Ureter (tissue), 1 donor: ENCODE measurements around the gene ZBTB21. TPM values are rescaled to one million over a fixed set of nuclear protein-coding genes. Genes with fewer than 3 reads are reported as not detected.
"Not testable (repeated sequence)": the region's sequence is repeated elsewhere in the genome, so short reads cannot be mapped to it uniquely, and the experiment has no call there.

Source experiments
- DNase-seq: peaks from one replicate; pipeline ENCODE4 v3.0.0-alpha.2; 2020; ENCODE audit warnings: low spot score
- total RNA-seq: library from RNA; stranded (reverse); gene quantifications from one replicate; pipeline ENCODE4 v1.2.4, GENCODE V29; 2023
- donor health status: DM: yes; HTN: yes; CAD: no.

The ZBTB21 gene
- total RNA-seq, 1 donor from 2014 or later = 24.5 TPM

- DNase-seq = no peak
Observed at GRCh38 chr21:42019101-42019605, 9.0 kb upstream of the ZBTB21 start.

- no peak for DNase-seq
Observed at GRCh38 chr21:42017022-42017421, 6.9 kb upstream of the ZBTB21 start.

GRCh38 chr21:42016364-42016985 is 6.3 kb upstream of the ZBTB21 start:
- DNase-seq = no peak

- no peak for DNase-seq
Observed at GRCh38 chr21:42013931-42014330, 3.8 kb upstream of the ZBTB21 start.

DNA sequence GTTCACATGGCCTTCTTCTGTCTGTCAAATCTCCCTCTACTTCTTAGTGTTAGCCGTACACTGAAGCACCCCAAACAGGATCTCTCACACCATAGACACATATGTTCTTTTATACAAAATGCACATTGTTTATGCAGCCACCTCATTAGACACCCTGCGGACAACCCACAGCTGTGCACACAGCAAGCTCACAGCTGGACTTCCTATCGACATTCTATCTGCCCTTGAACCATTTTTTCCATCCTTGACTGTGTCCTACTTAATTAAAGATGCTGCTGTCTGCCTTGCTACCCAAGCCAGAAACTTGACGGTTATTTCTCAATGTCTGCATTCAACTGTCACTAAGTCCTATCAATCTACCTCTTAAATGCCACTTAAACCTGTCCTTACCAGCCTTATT is 3.2 kb upstream of the ZBTB21 start:
- no peak for DNase-seq

DNA sequence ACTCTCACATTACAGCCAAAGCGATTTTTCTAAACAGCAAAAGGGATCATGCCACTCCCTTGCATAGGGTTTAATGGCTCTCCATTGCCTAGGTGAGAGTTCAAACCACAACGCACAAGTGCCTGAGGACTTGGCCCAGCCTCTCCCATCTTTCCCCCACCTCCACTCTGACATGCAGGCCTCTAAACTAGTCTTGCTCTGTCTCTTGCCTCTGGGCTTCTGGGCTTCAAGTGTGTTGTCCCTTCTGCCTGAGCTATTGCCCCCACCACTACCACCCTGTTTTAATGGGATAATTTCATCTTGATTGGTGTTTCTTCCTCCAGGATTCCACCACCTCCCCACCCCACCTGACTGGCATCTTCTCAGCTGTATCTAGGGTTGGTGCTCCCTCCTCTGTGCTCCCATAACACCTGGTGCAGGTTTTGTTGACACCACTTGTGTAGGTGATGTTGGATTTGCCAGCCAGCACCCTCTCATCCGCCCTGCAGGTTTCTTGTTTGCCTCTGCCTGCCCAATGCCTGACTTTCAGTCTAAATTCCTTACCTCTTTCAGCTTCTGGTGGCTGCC is 2.7 kb upstream of the ZBTB21 start:
- peak; percentile 36 for DNase-seq

DNA sequence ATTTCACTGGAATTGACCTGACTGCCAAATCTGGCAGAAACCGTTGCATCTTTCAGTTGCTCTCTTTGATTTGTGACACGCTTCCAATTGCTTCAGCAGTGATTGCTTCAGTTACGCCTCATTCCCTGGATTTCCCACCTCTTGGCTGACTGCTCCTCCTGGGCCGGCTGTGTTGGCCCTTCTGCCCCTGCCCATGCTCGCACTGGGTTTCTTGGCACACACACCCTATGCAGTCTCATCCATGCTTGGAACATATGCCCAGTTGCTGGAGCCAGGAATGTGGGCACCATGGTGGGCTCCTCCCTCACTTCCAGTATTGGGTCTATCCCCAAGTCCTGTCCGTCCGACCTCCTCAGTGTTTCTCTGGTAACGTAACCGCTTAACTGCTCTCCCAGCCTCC is 2.2 kb upstream of the ZBTB21 start:
- peak; percentile 41 for DNase-seq

DNA sequence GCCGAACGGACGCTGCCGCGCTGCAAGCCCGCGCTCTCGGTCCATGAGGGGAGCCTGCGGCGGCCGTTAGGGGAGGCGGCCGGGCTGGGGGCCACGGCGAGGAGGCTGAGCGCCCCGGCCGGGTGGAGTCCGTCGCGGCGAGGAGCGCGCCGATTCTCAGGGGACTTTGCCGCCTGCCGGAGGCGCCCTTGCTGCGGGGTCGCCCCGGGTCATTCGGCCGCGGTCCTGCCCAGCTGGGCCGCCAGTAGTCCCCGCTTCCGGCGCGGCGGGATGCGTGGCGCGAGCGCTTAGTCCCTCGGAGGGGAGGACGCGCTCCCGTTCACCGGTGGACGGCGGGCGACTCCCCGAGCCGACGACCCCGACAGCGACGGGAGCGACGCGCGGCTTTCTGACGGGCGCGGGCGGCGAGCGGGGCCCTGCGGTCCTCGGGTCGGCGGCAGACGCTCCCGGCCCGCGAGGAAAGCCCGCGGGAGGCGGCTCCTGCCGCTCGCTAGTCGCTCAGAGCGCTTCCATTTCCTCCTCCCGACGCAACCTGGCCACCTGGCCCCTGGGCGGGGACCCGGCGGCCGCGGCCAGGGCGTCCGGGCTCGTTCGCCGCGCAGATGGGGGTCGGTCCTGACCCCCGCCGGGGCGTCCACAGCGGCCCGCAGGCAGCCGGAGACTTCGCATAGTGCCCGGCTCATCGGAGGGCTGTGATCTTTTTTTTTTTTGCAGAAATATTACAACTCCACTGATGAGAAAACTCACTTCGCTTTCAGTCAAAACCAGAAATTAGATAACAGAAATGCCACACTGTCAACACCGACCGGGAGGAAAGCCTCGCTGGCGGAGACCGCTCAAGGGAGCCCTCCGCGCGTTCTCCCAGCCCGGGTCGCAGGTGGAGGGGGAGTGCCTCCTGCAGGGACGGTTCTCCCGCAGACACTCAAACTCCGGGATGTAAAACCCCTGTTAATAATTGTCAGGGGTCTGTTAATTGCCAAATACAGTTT is 641 bp upstream of the ZBTB21 start:
- peak; percentile 52 for DNase-seq

- peak; percentile 65 for DNase-seq
Observed at GRCh38 chr21:42009018-42009830, 936 bp downstream of the ZBTB21 start.

GRCh38 chr21:42007356-42007940 is 2.7 kb downstream of the ZBTB21 start:
- no peak for DNase-seq

DNA sequence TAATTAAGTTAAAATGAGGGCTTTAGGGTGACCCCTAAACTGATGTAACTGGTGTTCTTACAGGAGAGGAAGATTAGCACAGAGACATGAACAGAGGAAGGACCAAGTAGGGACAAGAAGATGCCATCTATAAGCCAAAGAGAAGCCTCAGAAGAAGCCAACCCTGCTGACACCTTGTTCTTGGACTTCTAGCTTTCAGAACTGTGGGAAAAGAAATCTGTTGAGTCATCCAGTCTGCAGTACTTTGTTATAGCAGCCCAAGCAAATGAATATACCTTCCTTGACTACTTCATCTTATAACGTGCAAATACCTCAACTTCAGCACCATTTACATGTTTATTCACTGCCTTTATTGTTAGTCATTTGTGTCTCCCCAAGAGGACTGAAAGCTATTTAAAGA is 3.4 kb downstream of the ZBTB21 start:
- DNase-seq = no peak

GRCh38 chr21:42004406-42005199 is 5.6 kb downstream of the ZBTB21 start:
- DNase-seq = no peak

GRCh38 chr21:42003051-42003461 is 7.1 kb downstream of the ZBTB21 start:
- no peak for DNase-seq

DNA sequence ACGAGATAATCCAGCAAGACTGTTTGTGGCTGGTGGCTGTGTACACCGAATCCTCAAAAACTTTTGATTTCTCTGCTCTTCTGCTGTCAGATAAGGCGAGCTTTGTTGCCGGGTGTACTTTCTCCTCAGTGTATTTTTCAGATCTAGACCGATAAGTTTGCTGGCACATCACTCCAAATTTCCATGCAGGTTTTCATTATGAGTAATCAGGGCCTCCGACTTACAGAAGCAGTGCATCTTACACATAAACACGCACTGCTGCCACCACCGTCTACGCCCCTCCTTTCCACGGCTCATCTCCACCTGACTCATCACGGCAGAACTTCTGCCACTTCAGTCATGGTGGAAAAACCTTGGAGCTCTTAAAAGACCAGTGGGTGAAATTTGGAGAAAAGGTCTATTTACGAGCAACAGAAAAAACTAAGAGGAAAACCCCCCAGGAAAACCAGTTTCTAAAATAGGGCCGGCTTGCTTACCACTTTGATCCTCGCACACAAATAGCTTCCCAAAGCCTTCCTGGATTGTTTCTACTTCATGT is 7.7 kb downstream of the ZBTB21 start:
- DNase-seq = no peak

GRCh38 chr21:42001781-42002180 is 8.4 kb downstream of the ZBTB21 start:
- no peak for DNase-seq

DNA sequence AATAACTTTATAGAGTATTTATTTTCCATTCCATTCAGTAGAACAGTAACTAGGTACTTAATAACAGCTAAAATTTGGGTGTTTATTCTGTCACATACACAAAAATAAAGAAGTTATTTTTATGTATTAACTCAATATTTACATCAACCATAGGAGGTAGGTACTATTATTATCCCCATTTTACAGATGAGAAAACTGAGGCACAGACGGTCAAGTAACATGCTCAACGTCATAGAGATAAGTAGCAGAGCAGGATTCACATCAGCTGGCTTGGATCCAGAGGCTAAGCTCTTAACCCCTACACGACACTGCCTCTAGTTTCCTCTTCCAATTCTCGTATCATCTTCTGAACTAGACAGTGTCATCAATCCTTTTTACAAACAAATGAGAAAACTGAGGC is 9.3 kb downstream of the ZBTB21 start:
- DNase-seq = no peak

DNA sequence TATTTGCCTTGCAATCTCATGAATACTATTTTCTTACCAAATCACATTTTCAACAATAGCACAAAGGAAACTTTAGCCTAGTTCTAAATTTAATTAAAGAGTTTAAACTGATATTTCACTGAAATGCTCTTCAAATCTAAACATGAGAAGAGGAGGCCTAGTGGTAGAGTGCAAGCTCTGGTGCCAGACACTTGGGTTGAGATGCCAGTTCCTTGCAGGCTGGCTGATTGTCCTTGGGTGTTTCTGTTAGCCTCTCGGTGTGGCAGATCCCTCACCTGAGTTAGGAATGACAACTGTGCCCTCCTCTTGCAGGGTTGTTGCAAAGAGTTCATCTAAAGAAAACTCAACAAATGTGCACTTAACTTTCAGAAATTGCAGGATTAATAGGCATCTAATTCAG is 12.5 kb downstream of the ZBTB21 start:
- no peak for DNase-seq

- no peak for DNase-seq
Observed at GRCh38 chr21:41995577-41995976, 14.6 kb downstream of the ZBTB21 start.

DNA sequence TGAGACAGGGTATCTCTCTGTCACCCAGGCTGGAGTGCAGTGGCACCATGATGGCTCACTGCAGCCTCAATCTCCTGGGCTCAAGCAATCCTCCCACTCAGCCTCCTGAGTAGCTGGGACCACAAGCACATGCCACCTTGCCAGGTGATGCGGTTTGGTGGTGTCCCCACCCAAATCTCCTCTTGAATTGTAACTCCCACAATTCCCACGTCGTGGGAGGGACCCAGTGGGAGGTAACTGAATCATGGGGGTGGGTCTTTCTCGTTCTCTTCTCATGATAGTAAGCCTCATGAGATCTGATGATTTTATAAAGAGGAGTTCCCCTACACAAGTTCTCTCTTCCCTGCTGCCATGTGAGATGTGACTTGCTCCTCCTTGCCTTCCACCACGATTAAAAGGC is 15.5 kb downstream of the ZBTB21 start:
- DNase-seq = not testable (repeated sequence)

GRCh38 chr21:41993744-41994143 is 16.4 kb downstream of the ZBTB21 start:
- no peak for DNase-seq
